ENCODE data around the gene AKR1C2. TPM values are rescaled to one million over a fixed set of nuclear protein-coding genes. Genes with fewer than 3 reads are reported as not detected.
"Not testable (repeated sequence)": the region's sequence is repeated elsewhere in the genome, so short reads cannot be mapped to it uniquely, and the experiment has no call there.

The AKR1C2 gene
- not detected in 2 replicates for total RNA-seq (2014; rRNA removed; shearing (Covaris generic); ENCODE audit: low replicate concordance)

DNA sequence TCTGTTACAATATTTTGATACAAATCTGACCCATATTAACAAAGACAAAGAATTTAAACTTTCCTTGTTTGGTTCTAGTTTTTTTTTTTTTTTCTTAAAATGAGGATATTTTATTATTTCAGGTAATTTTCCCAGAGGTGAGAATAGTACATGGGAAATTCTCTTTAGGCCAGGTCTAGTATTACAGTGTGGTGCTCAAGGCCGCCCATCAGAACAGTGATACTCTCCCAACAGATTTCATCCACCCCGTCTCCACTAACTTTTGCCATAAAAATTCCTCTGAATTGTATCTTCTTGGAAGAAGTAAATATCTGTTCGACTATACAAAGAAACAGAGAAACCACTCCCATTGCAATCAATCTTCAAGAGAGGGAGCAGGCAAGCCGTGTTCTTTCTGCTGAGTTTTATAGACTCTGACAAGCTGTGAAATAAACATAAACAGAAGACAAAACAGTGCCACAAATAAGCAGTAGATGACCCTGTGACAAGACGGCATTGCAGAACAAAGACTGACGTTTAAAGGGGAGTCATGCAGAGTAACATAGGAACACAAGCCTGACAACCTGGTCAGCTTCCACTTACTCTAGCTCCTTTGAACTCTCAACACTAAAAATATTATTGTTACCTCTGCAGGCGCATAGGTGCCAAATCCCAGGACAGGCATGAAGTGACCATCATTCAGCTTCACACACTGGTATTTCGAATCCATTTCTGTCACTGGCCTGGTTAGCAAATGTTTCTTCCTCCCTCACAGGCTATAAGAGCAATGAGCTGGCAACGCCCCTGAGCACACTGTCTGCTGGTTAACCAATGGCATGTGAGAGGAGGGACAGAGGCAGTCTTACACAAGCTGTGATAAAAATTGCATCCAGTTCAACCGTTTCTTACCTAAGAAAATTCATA is at the start of gene AKR1C2:
Gene AKR1C2, minus strand, starts transcription at position 731 of the 903 bp plus-strand sequence. Its CDS starts 22 bp downstream, at position 709.
- not testable (repeated sequence) for H3K4me1 ChIP-seq (ENCODE audit: low read length); H3K9me2 ChIP-seq (replicated peaks; ENCODE audit: insufficient read depth, low read length); DNase-seq; H3K4me3 ChIP-seq (ENCODE audit: low read length); H2AFZ ChIP-seq (ENCODE audit: low read length); H3K27me3 ChIP-seq (ENCODE audit: low read length); H3K9ac ChIP-seq (ENCODE audit: low read length); H3K9me3 ChIP-seq (ENCODE audit: low read length); H3K36me3 ChIP-seq (ENCODE audit: insufficient read depth, low read length); H4K20me1 ChIP-seq (ENCODE audit: insufficient read depth, low read depth, low read length); H3K27ac ChIP-seq (ENCODE audit: low read length); H3K4me2 ChIP-seq (ENCODE audit: low read depth, low read length, poor library complexity, severe bottlenecking); H3K79me2 ChIP-seq (ENCODE audit: low read length)

DNA sequence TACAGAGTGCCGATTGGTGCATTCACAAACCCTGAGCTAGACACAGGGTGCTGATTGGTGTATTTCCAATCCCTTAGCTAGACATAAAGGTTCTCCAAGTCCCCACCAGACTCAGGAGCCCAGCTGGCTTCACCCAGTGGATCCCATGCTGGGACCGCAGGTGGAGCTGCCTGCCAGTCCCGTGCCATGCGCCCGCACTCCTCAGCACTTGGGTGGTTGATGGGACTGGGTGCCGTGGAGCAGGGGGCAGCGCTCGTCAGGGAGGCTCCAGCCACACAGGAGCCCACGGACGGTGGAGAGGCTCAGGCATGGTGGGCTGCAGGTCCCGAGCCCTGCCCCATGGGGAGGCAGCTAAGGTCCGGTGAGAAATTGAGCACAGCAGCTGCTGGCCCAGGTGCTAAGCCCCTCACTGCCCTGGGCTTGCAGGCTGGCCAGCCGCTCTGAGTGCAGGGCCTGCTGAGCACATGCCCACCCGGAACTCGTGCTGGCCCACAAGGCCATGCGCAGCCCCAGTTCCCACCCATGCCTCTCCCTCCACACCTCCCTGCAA is 49.4 kb upstream of the AKR1C2 start:
- not testable (repeated sequence) for DNase-seq; H3K9ac ChIP-seq (ENCODE audit: low read length); H4K20me1 ChIP-seq (ENCODE audit: insufficient read depth, low read depth, low read length); H3K4me1 ChIP-seq (ENCODE audit: low read length); H3K27me3 ChIP-seq (ENCODE audit: low read length); H3K9me3 ChIP-seq (ENCODE audit: low read length); H2AFZ ChIP-seq (ENCODE audit: low read length); H3K79me2 ChIP-seq (ENCODE audit: low read length); H3K4me2 ChIP-seq (ENCODE audit: low read depth, low read length, poor library complexity, severe bottlenecking); H3K27ac ChIP-seq (ENCODE audit: low read length); H3K36me3 ChIP-seq (ENCODE audit: insufficient read depth, low read length); H3K4me3 ChIP-seq (ENCODE audit: low read length); H3K9me2 ChIP-seq (replicated peaks; ENCODE audit: insufficient read depth, low read length)

DNA sequence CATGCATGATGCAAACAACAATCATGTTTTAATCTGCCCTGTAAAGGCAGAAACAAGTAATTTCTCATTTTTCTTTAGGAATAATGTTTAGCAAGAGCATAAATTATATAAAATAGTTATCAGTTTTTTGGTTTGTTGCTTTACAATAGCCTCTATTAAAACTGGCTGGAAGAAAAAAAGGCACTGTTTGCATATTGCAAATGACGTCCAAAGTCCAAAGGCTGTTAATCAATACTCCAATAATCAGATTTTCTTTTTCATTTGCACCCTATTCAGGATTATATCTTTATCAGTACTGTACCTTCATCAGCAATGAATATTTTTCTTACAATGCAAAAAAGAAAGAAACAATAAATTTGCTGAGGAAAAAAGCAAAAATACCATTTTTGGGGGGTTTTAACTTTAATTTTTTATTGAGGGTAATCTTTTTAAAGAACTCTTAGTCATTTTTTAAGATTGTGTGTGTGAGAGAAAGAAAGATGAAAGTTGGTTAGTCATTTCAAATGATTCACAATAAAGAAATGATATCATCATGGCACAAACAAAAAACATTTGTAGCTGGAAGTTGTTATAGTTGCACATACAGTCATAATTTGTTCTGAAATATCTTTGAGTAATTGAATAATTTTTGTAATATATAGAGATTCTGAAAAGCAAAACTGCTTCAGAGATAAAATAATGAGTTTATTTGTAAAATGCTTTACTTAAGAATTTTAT is 44.4 kb upstream of the AKR1C2 start:
- H3K9me3 ChIP-seq (ENCODE audit: low read length): no peaks in the 10 kb centered on the region
- H3K36me3 ChIP-seq (ENCODE audit: insufficient read depth, low read length): no peaks in the 10 kb centered on the region
- no peaks in the 10 kb centered on the region for H3K9me2 ChIP-seq (replicated peaks; ENCODE audit: insufficient read depth, low read length)
- H3K79me2 ChIP-seq (ENCODE audit: low read length): no peaks in the 10 kb centered on the region
- no peaks in the 10 kb centered on the region for H3K27me3 ChIP-seq (ENCODE audit: low read length)
- no peak overlapping the region for H3K4me3 ChIP-seq (ENCODE audit: low read length)
- no peak overlapping the region for H3K4me2 ChIP-seq (ENCODE audit: low read depth, low read length, poor library complexity, severe bottlenecking)
- no peak for DNase-seq
- no peaks in the 10 kb centered on the region for H4K20me1 ChIP-seq (ENCODE audit: insufficient read depth, low read depth, low read length)
- H2AFZ ChIP-seq (ENCODE audit: low read length): no peak overlapping the region
- H3K4me1 ChIP-seq (ENCODE audit: low read length): no peaks in the 10 kb centered on the region
- no peak overlapping the region for H3K27ac ChIP-seq (ENCODE audit: low read length)
- no peak overlapping the region for H3K9ac ChIP-seq (ENCODE audit: low read length)

DNA sequence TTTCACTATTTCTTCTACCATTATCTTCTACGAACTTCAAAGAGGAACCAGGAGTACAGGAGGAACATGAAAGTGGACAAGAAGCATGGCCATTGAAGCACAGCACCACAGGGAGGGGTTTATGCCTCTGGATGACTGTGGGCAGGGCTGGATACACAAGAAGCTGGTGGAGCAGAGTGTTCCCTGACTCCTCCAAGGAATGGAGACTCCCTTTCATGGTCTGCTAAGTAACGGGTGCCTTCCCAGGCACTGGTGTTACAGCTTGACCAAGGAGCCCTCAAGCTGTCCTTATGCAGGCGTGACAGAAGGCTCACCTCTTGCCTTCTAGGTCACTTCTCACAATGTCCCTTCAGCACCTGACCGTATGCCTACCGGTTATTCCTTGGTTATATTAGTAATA is 43.4 kb upstream of the AKR1C2 start:
- not testable (repeated sequence) for H3K4me3 ChIP-seq (ENCODE audit: low read length); H3K79me2 ChIP-seq (ENCODE audit: low read length); H3K9me3 ChIP-seq (ENCODE audit: low read length); H3K4me1 ChIP-seq (ENCODE audit: low read length); DNase-seq; H3K4me2 ChIP-seq (ENCODE audit: low read depth, low read length, poor library complexity, severe bottlenecking); H3K36me3 ChIP-seq (ENCODE audit: insufficient read depth, low read length); H4K20me1 ChIP-seq (ENCODE audit: insufficient read depth, low read depth, low read length); H3K27ac ChIP-seq (ENCODE audit: low read length); H3K9ac ChIP-seq (ENCODE audit: low read length); H3K9me2 ChIP-seq (replicated peaks; ENCODE audit: insufficient read depth, low read length); H2AFZ ChIP-seq (ENCODE audit: low read length); H3K27me3 ChIP-seq (ENCODE audit: low read length)

DNA sequence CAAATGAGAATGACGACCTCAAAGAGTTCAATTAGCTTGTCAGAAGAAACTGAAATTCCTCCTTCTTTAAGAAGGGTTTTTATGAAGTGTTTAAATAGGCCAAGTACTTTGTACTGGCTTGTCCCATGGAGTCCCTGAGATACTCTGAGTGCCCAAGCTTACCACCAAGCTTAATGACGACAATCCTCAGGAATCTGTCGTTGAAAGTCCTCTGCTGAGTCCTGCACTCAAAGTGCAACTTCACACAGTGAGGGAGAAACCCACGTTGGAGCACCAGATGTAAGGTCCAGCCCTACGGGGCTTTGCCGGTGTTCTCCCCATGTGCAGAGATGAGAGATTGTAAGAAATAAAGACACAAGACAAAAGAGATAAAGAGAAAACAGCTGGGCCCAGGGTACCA is 42.8 kb upstream of the AKR1C2 start:
- H4K20me1 ChIP-seq (ENCODE audit: insufficient read depth, low read depth, low read length): no peaks in the 10 kb centered on the region
- no peak overlapping the region for H3K4me2 ChIP-seq (ENCODE audit: low read depth, low read length, poor library complexity, severe bottlenecking)
- no peak overlapping the region for H3K4me3 ChIP-seq (ENCODE audit: low read length)
- no peaks in the 10 kb centered on the region for H3K9me3 ChIP-seq (ENCODE audit: low read length)
- no peak for DNase-seq
- H3K79me2 ChIP-seq (ENCODE audit: low read length): no peaks in the 10 kb centered on the region
- no peaks in the 10 kb centered on the region for H3K36me3 ChIP-seq (ENCODE audit: insufficient read depth, low read length)
- H3K27me3 ChIP-seq (ENCODE audit: low read length): no peaks in the 10 kb centered on the region
- H2AFZ ChIP-seq (ENCODE audit: low read length): no peak overlapping the region
- H3K9ac ChIP-seq (ENCODE audit: low read length): no peak overlapping the region
- H3K4me1 ChIP-seq (ENCODE audit: low read length): no peaks in the 10 kb centered on the region
- H3K27ac ChIP-seq (ENCODE audit: low read length): no peak overlapping the region
- H3K9me2 ChIP-seq (replicated peaks; ENCODE audit: insufficient read depth, low read length): no peaks in the 10 kb centered on the region

DNA sequence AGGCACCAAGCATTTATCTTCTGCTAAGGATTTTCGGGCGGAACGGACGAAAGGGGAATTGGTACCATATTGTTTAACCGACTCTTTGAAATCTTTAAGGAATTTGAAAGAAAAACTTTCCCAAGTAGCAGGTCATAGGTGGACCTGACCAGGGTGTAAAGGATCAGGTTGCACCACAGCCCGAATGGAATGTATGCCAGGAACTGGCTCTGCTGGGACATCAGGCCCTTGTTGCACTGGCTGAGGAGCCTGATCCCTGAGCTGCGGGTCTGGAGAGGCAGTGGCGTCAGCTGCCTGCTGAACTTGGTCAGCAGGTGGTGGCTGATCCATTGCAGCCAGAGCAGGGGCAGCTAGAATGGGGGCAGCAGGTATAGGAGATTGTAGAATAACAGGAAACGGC is 41.4 kb upstream of the AKR1C2 start:
- DNase-seq: no peak
- Histone ChIP-seq H3K4me3 (ENCODE audit: low read length) (no peak overlapping the region), H3K27me3 (ENCODE audit: low read length) (no peaks in the 10 kb centered on the region), H3K9me3 (ENCODE audit: low read length) (no peaks in the 10 kb centered on the region), H3K4me1 (ENCODE audit: low read length) (no peaks in the 10 kb centered on the region), H3K27ac (ENCODE audit: low read length) (no peak overlapping the region), H3K36me3 (ENCODE audit: insufficient read depth, low read length) (no peaks in the 10 kb centered on the region), H3K4me2 (ENCODE audit: low read depth, low read length, poor library complexity, severe bottlenecking) (no peak overlapping the region), H2AFZ (ENCODE audit: low read length) (no peak overlapping the region), H3K79me2 (ENCODE audit: low read length) (no peaks in the 10 kb centered on the region), H3K9me2 (replicated peaks; ENCODE audit: insufficient read depth, low read length) (no peaks in the 10 kb centered on the region), H4K20me1 (ENCODE audit: insufficient read depth, low read depth, low read length) (no peaks in the 10 kb centered on the region), H3K9ac (ENCODE audit: low read length) (no peak overlapping the region)

DNA sequence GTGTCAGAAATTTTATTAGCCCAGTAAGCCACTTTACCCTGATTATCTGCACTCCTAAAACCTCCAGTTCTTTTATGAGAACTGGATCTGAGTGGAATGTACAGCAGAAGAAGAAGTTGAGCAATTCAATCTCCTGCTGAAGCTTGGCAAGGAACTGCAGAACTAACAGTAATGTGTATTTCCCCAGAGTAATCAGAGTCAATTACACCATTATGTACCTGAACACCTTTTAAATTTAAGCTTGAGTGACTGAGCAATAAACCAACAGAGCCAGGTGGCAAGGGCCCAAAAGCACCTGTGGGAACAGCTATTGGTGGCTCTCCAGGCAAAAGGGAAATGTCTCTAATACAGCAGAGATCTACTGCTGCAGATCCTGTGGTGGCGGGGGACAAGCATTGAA is 40.1 kb upstream of the AKR1C2 start:
- Histone ChIP-seq H2AFZ (ENCODE audit: low read length) (no peak overlapping the region), H3K27me3 (ENCODE audit: low read length) (no peaks in the 10 kb centered on the region), H3K79me2 (ENCODE audit: low read length) (no peaks in the 10 kb centered on the region), H3K9me2 (replicated peaks; ENCODE audit: insufficient read depth, low read length) (no peaks in the 10 kb centered on the region), H3K9me3 (ENCODE audit: low read length) (no peaks in the 10 kb centered on the region), H3K4me2 (ENCODE audit: low read depth, low read length, poor library complexity, severe bottlenecking) (no peak overlapping the region), H3K27ac (ENCODE audit: low read length) (no peak overlapping the region), H3K9ac (ENCODE audit: low read length) (no peak overlapping the region), H3K36me3 (ENCODE audit: insufficient read depth, low read length) (no peaks in the 10 kb centered on the region), H3K4me3 (ENCODE audit: low read length) (no peak overlapping the region), H3K4me1 (ENCODE audit: low read length) (no peaks in the 10 kb centered on the region), H4K20me1 (ENCODE audit: insufficient read depth, low read depth, low read length) (no peaks in the 10 kb centered on the region)
- DNase-seq: no peak

DNA sequence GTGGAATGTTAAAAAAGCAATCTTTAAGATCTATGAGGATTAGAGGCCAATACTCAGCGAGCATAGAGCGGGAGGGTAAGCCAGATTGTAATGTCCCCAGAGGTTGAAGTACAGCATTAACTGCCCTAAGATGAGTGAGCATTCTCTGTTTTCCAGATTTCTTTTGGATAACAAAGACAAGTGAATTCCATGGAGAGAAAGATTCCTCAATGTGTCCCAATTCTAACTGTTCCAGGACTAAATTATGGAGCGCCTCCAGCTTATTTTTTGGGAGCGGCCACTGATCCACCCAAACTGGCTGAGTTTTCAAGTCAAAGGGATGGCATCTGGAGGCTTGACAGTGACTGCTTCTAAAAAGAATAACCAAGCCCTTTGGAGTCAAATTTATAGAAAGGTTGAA is 39.3 kb upstream of the AKR1C2 start:
- H3K27me3 ChIP-seq (ENCODE audit: low read length): no peaks in the 10 kb centered on the region
- H3K4me2 ChIP-seq (ENCODE audit: low read depth, low read length, poor library complexity, severe bottlenecking): no peak overlapping the region
- H2AFZ ChIP-seq (ENCODE audit: low read length): no peak overlapping the region
- H3K9ac ChIP-seq (ENCODE audit: low read length): no peak overlapping the region
- H3K9me2 ChIP-seq (replicated peaks; ENCODE audit: insufficient read depth, low read length): no peaks in the 10 kb centered on the region
- no peaks in the 10 kb centered on the region for H3K4me1 ChIP-seq (ENCODE audit: low read length)
- no peaks in the 10 kb centered on the region for H3K79me2 ChIP-seq (ENCODE audit: low read length)
- H3K36me3 ChIP-seq (ENCODE audit: insufficient read depth, low read length): no peaks in the 10 kb centered on the region
- no peaks in the 10 kb centered on the region for H3K9me3 ChIP-seq (ENCODE audit: low read length)
- no peak overlapping the region for H3K27ac ChIP-seq (ENCODE audit: low read length)
- no peaks in the 10 kb centered on the region for H4K20me1 ChIP-seq (ENCODE audit: insufficient read depth, low read depth, low read length)
- H3K4me3 ChIP-seq (ENCODE audit: low read length): no peak overlapping the region
- no peak for DNase-seq

All from Karpas-422 (cell line).